ENCODE data around the gene RBM5.
A peak's percentile ranks its signal among the peaks of the same experiment; 100 is the strongest.

Gene RBM5

GRCh38 chr3:50163572-50164455 lies 75.1 kb downstream of the RBM5 start:
- FAIRE-seq: no peak

DNA sequence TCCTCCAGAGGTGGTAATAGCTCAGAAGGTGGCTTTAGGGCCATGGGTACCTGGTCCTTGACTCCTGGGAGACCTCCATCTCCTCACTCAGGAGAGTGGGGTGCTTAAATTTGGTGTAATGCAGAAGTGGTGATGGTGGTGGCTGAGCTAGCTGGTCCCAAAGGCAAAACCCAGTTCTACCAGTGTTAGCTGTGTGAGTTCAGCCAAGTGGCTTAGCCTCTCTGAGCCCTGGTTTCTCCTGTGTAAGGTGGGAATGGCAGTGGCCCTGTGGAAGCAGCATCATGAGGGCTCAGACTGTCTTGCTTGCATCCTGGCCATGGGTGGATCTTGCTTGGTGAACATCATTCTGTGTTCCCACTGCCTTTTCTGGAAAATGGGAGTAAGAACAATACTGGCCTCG lies 75.8 kb downstream of the RBM5 start:
- FAIRE-seq: no peak

GRCh38 chr3:50164984-50165909 lies 76.5 kb downstream of the RBM5 start:
- FAIRE-seq: peak; percentile 85

DNA sequence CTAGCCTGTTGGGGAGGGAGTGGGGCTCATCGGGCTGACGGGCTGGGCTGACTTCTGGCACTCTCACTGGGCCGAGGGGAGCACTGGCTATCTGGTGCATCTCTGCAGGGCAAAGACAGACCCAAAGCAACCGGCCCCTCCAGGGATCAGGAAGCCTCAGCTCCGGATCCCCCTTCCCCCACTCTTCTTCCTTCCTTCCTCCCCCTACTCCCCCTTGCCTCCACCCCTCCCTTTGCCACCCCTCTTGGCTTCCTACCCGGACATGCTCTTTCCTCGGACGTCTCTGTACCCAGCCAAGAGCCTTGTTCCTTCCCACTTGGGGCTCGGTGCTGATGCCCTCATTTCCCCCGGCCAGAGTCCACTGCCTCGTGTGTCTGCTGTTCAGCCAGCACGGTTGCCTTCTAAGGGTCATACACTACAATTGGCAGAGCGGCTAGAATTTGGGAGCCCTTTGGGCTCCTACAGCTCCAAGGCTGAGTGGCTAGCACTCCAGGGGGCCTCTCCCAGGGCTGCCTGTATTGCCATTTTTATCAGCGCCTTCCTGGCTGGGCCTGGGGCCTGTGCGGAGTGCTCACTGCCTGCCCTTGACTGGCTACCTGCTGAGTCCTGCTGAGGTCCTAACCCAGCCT lies 77.3 kb downstream of the RBM5 start:
- no peak for FAIRE-seq

- FAIRE-seq: no peak
Measured at GRCh38 chr3:50166620-50167019, 77.9 kb downstream of the RBM5 start.

GRCh38 chr3:50167069-50167840 lies 78.5 kb downstream of the RBM5 start:
- no peak for FAIRE-seq

DNA sequence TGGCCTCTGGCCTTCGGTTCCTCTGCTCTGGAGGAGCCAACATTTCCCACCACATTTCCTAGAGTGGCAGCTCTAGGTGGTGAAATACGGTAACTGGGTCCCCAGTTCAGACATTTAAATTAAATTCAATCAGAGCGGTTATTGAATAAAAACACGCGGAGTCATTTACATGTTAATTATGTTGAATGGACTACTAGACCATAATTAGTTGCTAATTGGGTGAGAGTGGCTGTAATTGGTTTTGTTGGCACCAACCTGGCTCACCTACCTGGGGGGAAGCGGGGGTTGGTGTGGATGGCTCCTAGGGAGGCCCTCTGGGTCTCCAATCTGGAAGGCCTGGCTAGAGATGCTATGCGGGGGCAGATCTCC lies 79.1 kb downstream of the RBM5 start:
- FAIRE-seq: peak; percentile 33

GRCh38 chr3:50168388-50168787 lies 79.7 kb downstream of the RBM5 start:
- FAIRE-seq: no peak

Measured in G401.6 (cell line).